ENCODE results near the gene TMEM95. TPM values are rescaled to one million over a fixed set of nuclear protein-coding genes. Genes with fewer than 3 reads are reported as not detected.

TMEM95 gene
- total and polyA plus RNA-seq, 2 of the 8 experiments (the other 6 are each of a cell fraction or from before 2014, with no cell fraction given): not detected

DNA sequence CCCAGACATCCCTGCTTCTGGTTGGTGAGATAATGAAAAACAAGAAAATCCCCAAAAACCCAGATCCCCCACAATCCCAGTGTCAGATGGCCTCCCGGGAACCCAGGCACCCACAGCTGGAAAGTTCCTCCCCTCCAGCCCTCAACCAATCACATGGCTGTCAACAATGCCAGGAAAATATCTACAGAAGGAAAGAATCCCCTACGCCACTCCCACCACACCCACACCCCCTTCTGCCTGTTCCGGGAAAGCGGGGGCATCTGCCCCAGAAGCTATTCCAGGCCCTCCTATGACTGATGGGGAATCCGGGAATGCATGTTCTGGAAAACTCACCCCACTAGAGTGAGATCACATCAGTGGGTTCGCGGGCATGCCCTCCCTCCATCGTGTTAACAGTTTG, 1.8 kb downstream of the TMEM95 start (continued):
- TF ChIP-seq, protein P1, sequence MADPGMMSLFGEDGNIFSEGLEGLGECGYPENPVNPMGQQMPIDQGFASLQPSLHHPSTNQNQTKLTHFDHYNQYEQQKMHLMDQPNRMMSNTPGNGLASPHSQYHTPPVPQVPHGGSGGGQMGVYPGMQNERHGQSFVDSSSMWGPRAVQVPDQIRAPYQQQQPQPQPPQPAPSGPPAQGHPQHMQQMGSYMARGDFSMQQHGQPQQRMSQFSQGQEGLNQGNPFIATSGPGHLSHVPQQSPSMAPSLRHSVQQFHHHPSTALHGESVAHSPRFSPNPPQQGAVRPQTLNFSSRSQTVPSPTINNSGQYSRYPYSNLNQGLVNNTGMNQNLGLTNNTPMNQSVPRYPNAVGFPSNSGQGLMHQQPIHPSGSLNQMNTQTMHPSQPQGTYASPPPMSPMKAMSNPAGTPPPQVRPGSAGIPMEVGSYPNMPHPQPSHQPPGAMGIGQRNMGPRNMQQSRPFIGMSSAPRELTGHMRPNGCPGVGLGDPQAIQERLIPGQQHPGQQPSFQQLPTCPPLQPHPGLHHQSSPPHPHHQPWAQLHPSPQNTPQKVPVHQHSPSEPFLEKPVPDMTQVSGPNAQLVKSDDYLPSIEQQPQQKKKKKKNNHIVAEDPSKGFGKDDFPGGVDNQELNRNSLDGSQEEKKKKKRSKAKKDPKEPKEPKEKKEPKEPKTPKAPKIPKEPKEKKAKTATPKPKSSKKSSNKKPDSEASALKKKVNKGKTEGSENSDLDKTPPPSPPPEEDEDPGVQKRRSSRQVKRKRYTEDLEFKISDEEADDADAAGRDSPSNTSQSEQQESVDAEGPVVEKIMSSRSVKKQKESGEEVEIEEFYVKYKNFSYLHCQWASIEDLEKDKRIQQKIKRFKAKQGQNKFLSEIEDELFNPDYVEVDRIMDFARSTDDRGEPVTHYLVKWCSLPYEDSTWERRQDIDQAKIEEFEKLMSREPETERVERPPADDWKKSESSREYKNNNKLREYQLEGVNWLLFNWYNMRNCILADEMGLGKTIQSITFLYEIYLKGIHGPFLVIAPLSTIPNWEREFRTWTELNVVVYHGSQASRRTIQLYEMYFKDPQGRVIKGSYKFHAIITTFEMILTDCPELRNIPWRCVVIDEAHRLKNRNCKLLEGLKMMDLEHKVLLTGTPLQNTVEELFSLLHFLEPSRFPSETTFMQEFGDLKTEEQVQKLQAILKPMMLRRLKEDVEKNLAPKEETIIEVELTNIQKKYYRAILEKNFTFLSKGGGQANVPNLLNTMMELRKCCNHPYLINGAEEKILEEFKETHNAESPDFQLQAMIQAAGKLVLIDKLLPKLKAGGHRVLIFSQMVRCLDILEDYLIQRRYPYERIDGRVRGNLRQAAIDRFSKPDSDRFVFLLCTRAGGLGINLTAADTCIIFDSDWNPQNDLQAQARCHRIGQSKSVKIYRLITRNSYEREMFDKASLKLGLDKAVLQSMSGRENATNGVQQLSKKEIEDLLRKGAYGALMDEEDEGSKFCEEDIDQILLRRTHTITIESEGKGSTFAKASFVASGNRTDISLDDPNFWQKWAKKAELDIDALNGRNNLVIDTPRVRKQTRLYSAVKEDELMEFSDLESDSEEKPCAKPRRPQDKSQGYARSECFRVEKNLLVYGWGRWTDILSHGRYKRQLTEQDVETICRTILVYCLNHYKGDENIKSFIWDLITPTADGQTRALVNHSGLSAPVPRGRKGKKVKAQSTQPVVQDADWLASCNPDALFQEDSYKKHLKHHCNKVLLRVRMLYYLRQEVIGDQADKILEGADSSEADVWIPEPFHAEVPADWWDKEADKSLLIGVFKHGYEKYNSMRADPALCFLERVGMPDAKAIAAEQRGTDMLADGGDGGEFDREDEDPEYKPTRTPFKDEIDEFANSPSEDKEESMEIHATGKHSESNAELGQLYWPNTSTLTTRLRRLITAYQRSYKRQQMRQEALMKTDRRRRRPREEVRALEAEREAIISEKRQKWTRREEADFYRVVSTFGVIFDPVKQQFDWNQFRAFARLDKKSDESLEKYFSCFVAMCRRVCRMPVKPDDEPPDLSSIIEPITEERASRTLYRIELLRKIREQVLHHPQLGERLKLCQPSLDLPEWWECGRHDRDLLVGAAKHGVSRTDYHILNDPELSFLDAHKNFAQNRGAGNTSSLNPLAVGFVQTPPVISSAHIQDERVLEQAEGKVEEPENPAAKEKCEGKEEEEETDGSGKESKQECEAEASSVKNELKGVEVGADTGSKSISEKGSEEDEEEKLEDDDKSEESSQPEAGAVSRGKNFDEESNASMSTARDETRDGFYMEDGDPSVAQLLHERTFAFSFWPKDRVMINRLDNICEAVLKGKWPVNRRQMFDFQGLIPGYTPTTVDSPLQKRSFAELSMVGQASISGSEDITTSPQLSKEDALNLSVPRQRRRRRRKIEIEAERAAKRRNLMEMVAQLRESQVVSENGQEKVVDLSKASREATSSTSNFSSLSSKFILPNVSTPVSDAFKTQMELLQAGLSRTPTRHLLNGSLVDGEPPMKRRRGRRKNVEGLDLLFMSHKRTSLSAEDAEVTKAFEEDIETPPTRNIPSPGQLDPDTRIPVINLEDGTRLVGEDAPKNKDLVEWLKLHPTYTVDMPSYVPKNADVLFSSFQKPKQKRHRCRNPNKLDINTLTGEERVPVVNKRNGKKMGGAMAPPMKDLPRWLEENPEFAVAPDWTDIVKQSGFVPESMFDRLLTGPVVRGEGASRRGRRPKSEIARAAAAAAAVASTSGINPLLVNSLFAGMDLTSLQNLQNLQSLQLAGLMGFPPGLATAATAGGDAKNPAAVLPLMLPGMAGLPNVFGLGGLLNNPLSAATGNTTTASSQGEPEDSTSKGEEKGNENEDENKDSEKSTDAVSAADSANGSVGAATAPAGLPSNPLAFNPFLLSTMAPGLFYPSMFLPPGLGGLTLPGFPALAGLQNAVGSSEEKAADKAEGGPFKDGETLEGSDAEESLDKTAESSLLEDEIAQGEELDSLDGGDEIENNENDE (IDR thresholded peaks at IDR 0.05; ENCODE audit: insufficient replicate concordance, low read length): no peak
- no peak for TF ChIP-seq RNF2 (IDR thresholded peaks at IDR 0.05; ENCODE audit: borderline replicate concordance, low read depth, low read length, missing control alignments, poor library complexity, severe bottlenecking)
- no peak for TF ChIP-seq KDM5A (IDR thresholded peaks at IDR 0.05; ENCODE audit: low read length)

Data from H1 (cell line).